Omental fat pad (tissue), 4 donors: ENCODE measurements around the gene ZNF846. TPM values are rescaled to one million over a fixed set of nuclear protein-coding genes. Genes with fewer than 3 reads are reported as not detected.
"Not testable (repeated sequence)": the region's sequence is repeated elsewhere in the genome, so short reads cannot be mapped to it uniquely, and the experiment has no call there.

ENCODE experiments used
- ATAC-seq: fragments of 150-250 bp; one replicate; pipeline ENCODE4 v1.9.1; 2016; ENCODE audit warnings: mild to moderate bottlenecking, moderate library complexity; ENCODE audit not compliant: low FRiP score
- DNase-seq: peaks from one replicate; pipeline ENCODE4 v3.0.0-alpha.2; 2019; ENCODE audit warnings: low spot score
- total RNA-seq, 4 donors: library from RNA; depleted of rRNA; stranded (reverse); fragments of >200 nt; gene quantifications; one replicate each; pipeline ENCODE4 v1.1.0, GENCODE V29; 2016
- TF ChIP-seq, protein P1 (sequence below), 3 donors: fragments of 450-650 bp; IDR thresholded peaks; one replicate each; pipeline ENCODE4 v1.5.1; 2016 to 2017; ENCODE audit warnings: antibody characterized with exemption in 3 of 3, mild to moderate bottlenecking in 3 of 3, moderate library complexity in 2 of 3

Gene ZNF846
- total RNA-seq, 4 donors from 2014 or later: 6.5 to 21.4 (median 11.0) TPM

GRCh38 chr19:9789066-9789465 is 20.5 kb upstream of the ZNF846 start:
- DNase-seq: no peak
- TF ChIP-seq, protein P1, sequence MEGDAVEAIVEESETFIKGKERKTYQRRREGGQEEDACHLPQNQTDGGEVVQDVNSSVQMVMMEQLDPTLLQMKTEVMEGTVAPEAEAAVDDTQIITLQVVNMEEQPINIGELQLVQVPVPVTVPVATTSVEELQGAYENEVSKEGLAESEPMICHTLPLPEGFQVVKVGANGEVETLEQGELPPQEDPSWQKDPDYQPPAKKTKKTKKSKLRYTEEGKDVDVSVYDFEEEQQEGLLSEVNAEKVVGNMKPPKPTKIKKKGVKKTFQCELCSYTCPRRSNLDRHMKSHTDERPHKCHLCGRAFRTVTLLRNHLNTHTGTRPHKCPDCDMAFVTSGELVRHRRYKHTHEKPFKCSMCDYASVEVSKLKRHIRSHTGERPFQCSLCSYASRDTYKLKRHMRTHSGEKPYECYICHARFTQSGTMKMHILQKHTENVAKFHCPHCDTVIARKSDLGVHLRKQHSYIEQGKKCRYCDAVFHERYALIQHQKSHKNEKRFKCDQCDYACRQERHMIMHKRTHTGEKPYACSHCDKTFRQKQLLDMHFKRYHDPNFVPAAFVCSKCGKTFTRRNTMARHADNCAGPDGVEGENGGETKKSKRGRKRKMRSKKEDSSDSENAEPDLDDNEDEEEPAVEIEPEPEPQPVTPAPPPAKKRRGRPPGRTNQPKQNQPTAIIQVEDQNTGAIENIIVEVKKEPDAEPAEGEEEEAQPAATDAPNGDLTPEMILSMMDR (IDR thresholded peaks at IDR 0.05): no peak
- no peak for ATAC-seq

DNA sequence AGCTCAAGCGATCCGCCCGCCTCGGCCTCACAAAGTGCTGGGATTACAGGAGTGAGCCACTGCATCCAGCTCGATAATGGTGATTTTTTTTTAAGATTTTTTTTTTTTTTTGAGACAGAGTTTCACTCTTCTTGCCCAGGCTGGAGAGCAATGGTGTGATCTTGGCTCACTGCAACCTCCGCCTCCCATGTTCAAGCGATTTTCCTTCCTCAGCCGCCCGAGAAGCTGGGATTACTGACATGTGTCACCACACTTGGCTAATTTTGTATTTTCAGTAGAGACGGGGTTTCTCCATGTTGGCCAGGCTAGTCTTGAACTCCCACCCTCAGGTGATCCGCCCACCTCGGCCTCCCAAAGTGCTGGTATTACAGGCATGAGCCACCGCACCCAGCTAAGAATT is 20.1 kb upstream of the ZNF846 start:
- not testable (repeated sequence) for DNase-seq, ATAC-seq

- TF ChIP-seq, protein P1 (IDR thresholded peaks at IDR 0.05): no peak
- no peak for ATAC-seq
- no peak for DNase-seq
Measured at GRCh38 chr19:9786819-9787218, 18.3 kb upstream of the ZNF846 start.

DNA sequence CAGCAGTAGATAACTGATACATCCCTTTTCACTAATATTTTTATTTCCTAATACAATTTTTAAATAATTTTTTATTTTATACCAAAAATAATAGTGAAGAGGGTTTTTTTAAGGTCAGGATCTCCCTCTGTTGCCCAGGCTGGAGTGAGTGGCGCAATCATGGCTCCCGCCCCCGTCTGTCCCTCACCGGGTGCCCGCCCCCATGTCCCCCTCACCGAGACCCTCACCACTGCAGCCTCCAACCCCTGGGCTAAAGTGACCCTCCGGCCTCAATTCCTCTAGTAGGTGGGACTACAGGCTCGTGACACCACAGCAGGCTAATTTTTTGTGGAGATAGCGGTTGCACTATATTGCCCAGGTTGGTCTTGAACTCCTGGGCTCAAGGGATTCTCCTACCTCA is 17.8 kb upstream of the ZNF846 start:
- no peak for ATAC-seq
- DNase-seq: no peak
- TF ChIP-seq, protein P1 (IDR thresholded peaks at IDR 0.05): no peak

DNA sequence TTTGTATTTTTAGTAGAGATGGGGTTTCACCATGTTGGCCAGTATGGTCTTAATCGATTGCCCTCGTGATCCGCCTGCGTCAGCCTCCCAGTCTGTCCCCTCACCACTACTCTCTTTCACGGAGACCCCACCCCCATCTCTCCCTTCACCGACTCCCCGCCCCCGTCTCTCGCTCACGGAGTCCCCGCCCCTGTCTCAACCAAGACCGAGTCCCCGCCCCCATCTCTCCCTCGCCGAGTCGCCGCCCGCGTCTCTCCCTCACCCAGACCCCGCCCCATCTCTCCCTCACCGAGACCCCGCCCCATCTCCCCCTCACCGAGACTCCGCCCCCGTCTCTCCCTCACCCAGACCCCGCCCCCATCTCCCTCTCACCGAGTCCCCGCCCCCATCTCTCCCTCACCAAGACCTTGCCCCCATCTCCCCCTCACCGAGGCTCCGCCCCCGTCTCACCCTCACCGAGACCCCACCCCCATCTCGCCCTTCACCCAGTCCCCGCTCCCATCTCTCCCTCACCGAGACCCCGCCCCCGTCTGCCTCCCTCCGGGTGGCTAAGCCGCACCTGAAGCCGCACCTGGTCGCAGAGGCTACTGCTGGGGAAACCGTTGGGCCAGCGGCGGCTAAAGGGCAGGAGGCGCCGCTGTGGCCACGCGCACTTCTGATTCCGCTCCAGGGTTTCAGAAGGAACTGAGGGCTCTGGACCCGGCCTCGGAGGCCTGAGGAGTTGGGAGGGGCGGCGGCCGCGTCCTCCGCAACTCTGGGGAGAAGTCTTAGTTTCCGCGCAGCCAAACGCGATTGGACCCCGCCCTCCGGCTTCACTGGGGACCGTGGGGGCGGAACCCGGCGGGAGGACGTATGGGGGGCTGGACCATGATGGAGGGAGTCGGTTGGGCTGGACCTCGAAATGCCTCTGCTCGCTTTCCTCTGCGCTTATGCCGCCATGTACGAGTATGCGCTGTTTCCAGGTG is 17.1 kb upstream of the ZNF846 start:
- ATAC-seq (peak; percentile 91), DNase-seq (peak; percentile 95)
- TF ChIP-seq, protein P1 (IDR thresholded peaks at IDR 0.05): no peak

DNA sequence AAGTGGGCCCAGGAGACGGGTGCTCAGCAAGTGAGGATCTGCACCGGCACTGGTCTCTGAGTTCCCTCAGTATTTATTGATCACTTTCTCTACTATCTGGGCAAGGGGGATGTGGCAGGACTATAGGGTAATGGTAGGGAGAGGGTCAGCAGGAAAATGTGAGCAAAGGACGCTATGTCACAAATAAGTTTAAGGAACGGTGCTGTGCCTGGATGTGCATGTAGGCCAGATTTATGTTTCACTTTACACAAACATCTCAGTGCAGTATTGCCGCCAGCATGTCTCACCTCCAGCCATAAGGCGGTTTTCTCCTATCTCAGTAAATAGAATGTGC is 15.6 kb upstream of the ZNF846 start:
- not testable (repeated sequence) for DNase-seq, ATAC-seq

DNA sequence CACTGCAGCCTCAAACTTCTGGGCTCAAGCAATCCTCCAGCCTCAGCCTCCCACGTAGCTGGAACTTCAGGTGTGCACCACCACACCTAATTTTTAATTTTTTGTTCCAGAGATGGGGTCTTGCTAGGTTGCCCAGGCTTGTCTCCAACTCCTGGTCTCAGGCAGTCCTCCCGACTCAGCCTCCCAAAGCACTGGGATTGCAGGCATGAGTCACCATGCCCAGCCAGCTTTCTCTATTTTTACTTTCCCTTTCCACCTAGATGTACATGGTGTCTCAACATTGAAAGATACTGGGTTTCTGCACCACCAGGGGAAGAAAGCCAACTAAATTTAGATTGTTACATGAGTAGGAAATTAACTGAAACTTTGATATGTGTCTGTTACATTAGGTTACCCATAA is 13.8 kb upstream of the ZNF846 start:
- ATAC-seq (no peak), DNase-seq (no peak)
- TF ChIP-seq, protein P1 (IDR thresholded peaks at IDR 0.05): no peak
